ENCODE measurements around the gene TRAPPC1.
"Not testable (repeated sequence)": the region's sequence is repeated elsewhere in the genome, so short reads cannot be mapped to it uniquely, and the experiment has no call there.

TRAPPC1 gene

DNA sequence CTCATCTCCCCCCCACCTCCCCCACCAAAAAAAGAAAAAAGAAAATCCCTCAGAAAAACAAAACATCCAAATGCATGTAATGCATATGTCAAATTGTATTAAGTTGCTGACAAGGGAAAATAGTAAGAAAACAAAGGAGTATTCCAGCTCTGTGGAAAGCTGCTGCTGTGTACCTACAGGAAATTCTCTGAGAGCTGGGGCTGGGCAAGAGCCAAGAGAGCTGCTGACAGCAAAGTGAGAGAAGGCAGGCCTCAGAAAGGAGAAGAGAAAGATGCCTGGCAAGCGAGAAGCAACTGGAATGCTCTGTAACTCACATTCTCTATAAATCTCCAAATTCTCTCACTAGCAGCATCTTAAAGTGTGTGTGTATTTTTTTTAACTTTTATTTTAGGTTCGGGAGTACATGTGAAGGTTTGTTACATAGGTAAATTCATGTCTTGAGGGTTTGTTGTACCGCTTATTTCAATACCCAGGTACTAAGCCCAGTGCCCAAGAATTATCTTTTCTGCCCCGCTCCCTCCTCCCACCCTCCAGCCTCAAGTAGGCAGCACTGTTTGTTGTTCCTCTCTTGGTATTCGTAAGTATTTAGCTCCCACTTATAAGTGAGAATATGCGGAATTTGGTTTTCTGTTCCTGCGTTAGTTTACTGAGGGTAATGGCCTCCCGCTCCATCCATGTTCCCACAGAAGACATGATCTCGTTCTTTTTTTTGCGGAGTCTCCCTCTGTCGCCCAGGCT lies 24.7 kb upstream of the TRAPPC1 start:
- H3K27ac ChIP-seq: no peak overlapping the region
- no peak for DNase-seq
- H3K36me3 ChIP-seq: no peaks in the 10 kb centered on the region
- no peaks in the 10 kb centered on the region for H3K27me3 ChIP-seq (ENCODE audit: insufficient read depth, low read depth, severe bottlenecking)
- no peaks in the 10 kb centered on the region for H3K9me3 ChIP-seq (ENCODE audit: severe bottlenecking)
- TF ChIP-seq, protein P1, sequence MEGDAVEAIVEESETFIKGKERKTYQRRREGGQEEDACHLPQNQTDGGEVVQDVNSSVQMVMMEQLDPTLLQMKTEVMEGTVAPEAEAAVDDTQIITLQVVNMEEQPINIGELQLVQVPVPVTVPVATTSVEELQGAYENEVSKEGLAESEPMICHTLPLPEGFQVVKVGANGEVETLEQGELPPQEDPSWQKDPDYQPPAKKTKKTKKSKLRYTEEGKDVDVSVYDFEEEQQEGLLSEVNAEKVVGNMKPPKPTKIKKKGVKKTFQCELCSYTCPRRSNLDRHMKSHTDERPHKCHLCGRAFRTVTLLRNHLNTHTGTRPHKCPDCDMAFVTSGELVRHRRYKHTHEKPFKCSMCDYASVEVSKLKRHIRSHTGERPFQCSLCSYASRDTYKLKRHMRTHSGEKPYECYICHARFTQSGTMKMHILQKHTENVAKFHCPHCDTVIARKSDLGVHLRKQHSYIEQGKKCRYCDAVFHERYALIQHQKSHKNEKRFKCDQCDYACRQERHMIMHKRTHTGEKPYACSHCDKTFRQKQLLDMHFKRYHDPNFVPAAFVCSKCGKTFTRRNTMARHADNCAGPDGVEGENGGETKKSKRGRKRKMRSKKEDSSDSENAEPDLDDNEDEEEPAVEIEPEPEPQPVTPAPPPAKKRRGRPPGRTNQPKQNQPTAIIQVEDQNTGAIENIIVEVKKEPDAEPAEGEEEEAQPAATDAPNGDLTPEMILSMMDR (IDR thresholded peaks at IDR 0.05; ENCODE audit: low read depth, low read length): no peak
- no peak overlapping the region for H3K4me3 ChIP-seq (ENCODE audit: low read depth, low read length)

DNA sequence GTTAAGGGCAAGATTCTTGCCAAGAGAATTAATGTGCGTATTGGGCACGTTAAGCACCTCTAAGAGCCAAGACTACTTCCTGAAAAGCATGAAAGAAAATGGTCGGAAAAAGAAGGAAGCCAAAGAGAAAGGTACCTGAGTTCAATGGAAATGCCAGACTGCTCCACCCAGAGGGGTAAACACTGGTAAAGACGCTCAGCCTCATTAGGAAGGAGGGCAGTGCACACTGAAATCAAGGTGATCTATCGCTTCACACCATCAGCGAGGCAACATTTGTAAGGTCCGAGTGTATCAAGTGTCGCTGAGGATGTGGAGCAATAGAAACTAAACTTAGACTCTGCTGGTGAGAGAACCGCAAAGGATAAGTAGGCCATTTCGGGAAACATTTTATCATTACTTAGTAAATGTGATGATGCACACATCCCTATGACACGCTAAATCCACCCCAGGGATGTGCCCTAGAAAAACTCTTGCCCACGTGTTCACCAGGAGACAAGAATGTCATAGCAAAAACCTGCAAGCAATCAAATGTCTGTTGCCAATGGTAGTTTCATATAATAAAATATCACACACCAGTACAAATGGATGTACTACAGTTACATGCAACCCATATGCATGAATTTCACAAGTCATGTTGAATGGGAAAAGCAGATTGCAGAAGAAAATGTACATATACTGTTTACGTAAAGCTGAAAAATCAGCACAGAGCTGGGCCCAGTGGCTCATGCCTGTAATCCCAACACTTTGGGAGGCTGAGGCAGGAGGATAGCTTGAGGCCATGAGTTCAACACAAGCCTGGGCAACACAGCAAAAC lies 23.9 kb upstream of the TRAPPC1 start:
- no peak for DNase-seq
- Histone ChIP-seq H3K9me3 (ENCODE audit: severe bottlenecking) (no peaks in the 10 kb centered on the region), H3K27me3 (ENCODE audit: insufficient read depth, low read depth, severe bottlenecking) (no peaks in the 10 kb centered on the region), H3K4me3 (ENCODE audit: low read depth, low read length) (no peak overlapping the region), H3K36me3 (0 out of 2 replicates have a peak, but pooled peaks cover under 1% of the 10 kb centered on the region), H3K27ac (no peak overlapping the region)
- TF ChIP-seq, protein P1 (IDR thresholded peaks at IDR 0.05; ENCODE audit: low read depth, low read length): no peak

- peaks cover 19% of the 10 kb centered on the region for H3K36me3 ChIP-seq
- H3K4me3 ChIP-seq (ENCODE audit: low read depth, low read length); H3K27ac ChIP-seq; H3K27me3 ChIP-seq (ENCODE audit: insufficient read depth, low read depth, severe bottlenecking); DNase-seq; H3K9me3 ChIP-seq (ENCODE audit: severe bottlenecking): not testable (repeated sequence)
Measured at GRCh38 chr17:7953266-7953665, 21.5 kb upstream of the TRAPPC1 start.

- no peak overlapping the region for H3K4me3 ChIP-seq (ENCODE audit: low read depth, low read length)
- no peaks in the 10 kb centered on the region for H3K9me3 ChIP-seq (ENCODE audit: severe bottlenecking)
- H3K36me3 ChIP-seq: peaks cover 38% of the 10 kb centered on the region
- no peak overlapping the region for H3K27ac ChIP-seq
- no peaks in the 10 kb centered on the region for H3K27me3 ChIP-seq (ENCODE audit: insufficient read depth, low read depth, severe bottlenecking)
- TF ChIP-seq, protein P1 (IDR thresholded peaks at IDR 0.05; ENCODE audit: low read depth, low read length): no peak
- DNase-seq: no peak
Measured at GRCh38 chr17:7951143-7951792, 19.5 kb upstream of the TRAPPC1 start.

GRCh38 chr17:7950578-7950977 lies 18.8 kb upstream of the TRAPPC1 start:
- H3K36me3 ChIP-seq: peaks cover 45% of the 10 kb centered on the region
- H3K9me3 ChIP-seq (ENCODE audit: severe bottlenecking): no peaks in the 10 kb centered on the region
- H3K27me3 ChIP-seq (ENCODE audit: insufficient read depth, low read depth, severe bottlenecking): no peaks in the 10 kb centered on the region
- DNase-seq: no peak
- TF ChIP-seq, protein P1 (IDR thresholded peaks at IDR 0.05; ENCODE audit: low read depth, low read length): no peak
- no peak overlapping the region for H3K4me3 ChIP-seq (ENCODE audit: low read depth, low read length)
- no peak overlapping the region for H3K27ac ChIP-seq

GRCh38 chr17:7947651-7948050 lies 15.9 kb upstream of the TRAPPC1 start:
- TF ChIP-seq, protein P1 (IDR thresholded peaks at IDR 0.05; ENCODE audit: low read depth, low read length): no peak
- no peak overlapping the region for H3K27ac ChIP-seq
- peaks cover 71% of the 10 kb centered on the region for H3K36me3 ChIP-seq
- H3K27me3 ChIP-seq (ENCODE audit: insufficient read depth, low read depth, severe bottlenecking): no peaks in the 10 kb centered on the region
- H3K9me3 ChIP-seq (ENCODE audit: severe bottlenecking): no peaks in the 10 kb centered on the region
- no peak overlapping the region for H3K4me3 ChIP-seq (ENCODE audit: low read depth, low read length)
- DNase-seq: no peak
